Measurements from ENCODE around the gene VAV2.
A peak's percentile ranks its signal among the peaks of the same experiment; 100 is the strongest.
"Not testable (repeated sequence)": the region's sequence is repeated elsewhere in the genome, so short reads cannot be mapped to it uniquely, and the experiment has no call there.

The VAV2 gene

GRCh38 chr9:133897675-133898074 is 94.4 kb downstream of the VAV2 start:
- DNase-seq (ENCODE audit: low read depth): peak; percentile 35
- TF ChIP-seq, protein P1, sequence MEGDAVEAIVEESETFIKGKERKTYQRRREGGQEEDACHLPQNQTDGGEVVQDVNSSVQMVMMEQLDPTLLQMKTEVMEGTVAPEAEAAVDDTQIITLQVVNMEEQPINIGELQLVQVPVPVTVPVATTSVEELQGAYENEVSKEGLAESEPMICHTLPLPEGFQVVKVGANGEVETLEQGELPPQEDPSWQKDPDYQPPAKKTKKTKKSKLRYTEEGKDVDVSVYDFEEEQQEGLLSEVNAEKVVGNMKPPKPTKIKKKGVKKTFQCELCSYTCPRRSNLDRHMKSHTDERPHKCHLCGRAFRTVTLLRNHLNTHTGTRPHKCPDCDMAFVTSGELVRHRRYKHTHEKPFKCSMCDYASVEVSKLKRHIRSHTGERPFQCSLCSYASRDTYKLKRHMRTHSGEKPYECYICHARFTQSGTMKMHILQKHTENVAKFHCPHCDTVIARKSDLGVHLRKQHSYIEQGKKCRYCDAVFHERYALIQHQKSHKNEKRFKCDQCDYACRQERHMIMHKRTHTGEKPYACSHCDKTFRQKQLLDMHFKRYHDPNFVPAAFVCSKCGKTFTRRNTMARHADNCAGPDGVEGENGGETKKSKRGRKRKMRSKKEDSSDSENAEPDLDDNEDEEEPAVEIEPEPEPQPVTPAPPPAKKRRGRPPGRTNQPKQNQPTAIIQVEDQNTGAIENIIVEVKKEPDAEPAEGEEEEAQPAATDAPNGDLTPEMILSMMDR (conservative IDR thresholded peaks at IDR 0.05; ENCODE audit: control insufficient read depth, insufficient read depth, low read depth, low read length): no peak
- no peak overlapping the region for H3K4me3 ChIP-seq (ENCODE audit: control insufficient read depth, low read depth, low read length)

- H3K4me3 ChIP-seq (ENCODE audit: control insufficient read depth, low read depth, low read length); DNase-seq (ENCODE audit: low read depth): not testable (repeated sequence)
Observed at GRCh38 chr9:133896007-133896406, 96.1 kb downstream of the VAV2 start.

- TF ChIP-seq, protein P1 (conservative IDR thresholded peaks at IDR 0.05; ENCODE audit: control insufficient read depth, insufficient read depth, low read depth, low read length): no peak
- no peak overlapping the region for H3K4me3 ChIP-seq (ENCODE audit: control insufficient read depth, low read depth, low read length)
- no peak for DNase-seq (ENCODE audit: low read depth)
Observed at GRCh38 chr9:133895335-133895734, 96.8 kb downstream of the VAV2 start.

DNA sequence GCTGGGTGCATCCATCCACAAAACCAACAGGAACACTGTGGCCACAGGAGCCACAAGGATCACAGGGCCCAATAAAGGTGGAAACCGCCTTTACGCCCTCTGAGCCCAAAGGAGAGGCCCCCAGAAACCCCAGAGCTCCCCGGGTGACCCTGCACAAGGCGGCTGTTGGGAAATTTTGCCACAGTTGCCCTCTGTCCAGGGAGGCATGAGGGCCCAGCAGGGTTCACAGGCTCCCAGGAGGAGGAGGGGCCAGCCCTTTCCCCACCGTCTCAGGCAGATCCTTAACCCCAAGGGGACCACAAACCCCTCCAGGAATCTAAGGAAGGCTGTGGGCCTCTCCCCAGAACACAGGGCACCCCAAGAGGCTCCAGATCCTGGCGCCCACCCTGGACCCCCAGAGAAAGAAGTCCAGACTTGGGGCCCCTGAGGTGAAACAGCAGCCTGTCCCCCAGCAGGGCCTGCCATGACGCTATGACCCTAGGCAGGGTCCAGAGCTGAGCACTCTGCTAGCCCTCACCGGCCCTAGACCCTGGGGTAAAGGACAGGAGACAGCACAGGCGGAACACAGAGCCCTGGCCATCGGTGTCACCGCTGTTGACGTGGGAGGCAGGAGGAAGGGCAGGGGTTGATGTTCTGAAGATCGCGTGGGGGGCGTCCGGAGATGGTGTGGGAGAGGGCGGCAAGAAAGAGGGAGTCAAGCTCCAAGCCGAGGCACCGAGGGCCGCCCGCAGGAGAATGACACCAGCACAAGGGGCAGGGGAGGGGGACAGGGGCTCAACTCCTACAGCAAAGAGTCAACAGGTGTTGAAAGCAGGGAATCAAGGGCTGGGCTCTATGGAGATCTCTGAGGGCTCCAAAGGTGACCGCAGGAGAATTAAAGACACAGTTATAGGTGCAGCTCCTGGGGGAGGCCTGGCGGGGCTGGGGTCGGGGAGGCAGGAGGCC is 97.5 kb downstream of the VAV2 start:
- no peak overlapping the region for H3K4me3 ChIP-seq (ENCODE audit: control insufficient read depth, low read depth, low read length)
- TF ChIP-seq, protein P1 (conservative IDR thresholded peaks at IDR 0.05; ENCODE audit: control insufficient read depth, insufficient read depth, low read depth, low read length): no peak
- no peak for DNase-seq (ENCODE audit: low read depth)

DNA sequence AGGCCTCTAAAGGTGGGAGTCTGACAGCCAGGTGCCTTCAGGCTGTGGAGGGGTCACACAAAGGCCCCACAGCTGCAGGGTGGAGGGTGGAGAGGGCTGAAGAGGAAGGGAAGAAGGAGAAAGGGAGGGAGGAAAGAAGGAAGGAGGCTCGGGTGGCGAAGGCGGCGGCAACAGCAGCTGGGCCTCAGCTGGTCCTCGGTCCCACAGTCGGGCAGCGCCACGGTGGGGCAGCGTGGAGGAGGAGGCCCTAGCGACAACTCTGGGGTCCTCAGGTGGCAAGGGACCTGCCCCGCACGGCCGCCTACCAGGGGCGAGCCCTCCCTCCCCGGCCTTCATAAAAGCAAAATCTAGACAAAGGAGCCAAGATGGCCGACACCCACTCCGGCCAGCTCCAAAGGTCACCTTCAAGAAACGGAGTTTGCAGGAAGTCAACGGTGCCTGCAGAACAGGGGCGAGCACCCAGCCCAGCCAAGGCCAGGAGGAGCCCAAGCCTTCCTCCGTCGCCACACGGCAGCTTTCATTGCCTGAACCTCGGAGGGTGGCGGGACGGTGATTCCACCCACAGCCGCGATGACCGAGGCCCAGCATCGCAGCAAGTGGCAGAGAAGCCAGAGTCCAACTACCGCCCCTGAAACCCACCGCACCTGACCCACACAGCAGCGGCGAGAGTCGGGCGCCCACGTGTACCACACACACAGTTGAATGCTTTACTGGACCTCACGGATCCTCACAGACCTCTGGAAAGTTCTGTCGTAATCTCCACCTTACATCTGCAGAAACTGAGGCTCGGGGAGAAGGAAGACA is 98.7 kb downstream of the VAV2 start:
- no peak overlapping the region for H3K4me3 ChIP-seq (ENCODE audit: control insufficient read depth, low read depth, low read length)
- TF ChIP-seq, protein P1 (conservative IDR thresholded peaks at IDR 0.05; ENCODE audit: control insufficient read depth, insufficient read depth, low read depth, low read length): no peak
- no peak for DNase-seq (ENCODE audit: low read depth)

- H3K4me3 ChIP-seq (ENCODE audit: control insufficient read depth, low read depth, low read length): no peak overlapping the region
- no peak for DNase-seq (ENCODE audit: low read depth)
- TF ChIP-seq, protein P1 (conservative IDR thresholded peaks at IDR 0.05; ENCODE audit: control insufficient read depth, insufficient read depth, low read depth, low read length): no peak
Observed at GRCh38 chr9:133892193-133892920, 99.8 kb downstream of the VAV2 start.

Data from fibroblast of mammary gland (primary cell).